ENCODE measurements around the gene KAT8.

DNA sequence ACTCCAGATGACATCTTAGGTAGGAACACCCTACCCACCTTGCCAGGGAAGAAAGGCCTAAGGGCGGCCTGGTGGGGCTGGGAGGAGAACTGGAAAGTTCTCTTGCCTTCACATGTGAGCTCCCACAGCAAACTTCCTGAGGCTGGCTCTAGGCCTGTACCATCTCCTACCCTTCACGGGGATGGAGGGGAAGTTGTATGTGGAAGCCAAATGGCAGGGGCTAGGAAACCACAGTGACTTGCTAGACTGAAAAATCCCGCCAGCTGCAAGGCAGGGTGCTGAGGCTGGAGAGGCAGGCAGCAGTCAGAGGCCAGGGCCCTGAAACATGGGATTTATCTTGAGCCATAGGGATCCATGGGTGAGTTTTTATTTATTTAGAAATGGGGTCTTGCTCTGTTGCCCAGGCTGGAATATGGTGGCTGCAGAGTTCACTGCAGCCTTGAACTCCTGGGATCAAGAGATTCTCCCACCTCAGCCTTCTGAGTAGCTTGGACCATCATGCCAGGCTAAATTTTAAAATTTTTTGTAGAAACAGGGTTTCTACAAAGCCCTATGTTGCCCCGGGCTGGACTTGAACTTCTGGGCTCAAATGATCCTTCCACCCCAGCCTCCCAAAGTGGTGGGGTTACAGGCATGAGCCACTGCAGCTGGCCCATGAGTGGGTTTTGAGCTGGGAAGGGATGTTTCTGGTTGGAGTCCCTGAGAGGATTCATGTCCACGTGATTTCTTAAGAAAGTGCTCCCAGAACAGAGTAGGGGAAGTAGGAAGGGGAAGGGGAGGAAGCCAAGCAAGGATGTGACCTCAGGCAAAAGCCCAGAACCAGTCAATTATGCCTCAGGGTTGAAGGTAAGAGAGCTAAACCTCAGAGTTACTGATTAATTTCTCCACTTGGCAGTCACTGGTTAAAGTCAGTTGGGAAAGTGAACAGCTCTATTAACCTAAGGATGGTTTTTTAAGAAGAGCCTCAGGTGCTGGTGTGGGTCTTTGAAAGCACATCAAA is 4.0 kb upstream of the KAT8 start:
- no peak for TF ChIP-seq ZNF274 (IDR thresholded peaks at IDR 0.05; ENCODE audit: low read depth, low read length)
- TF ChIP-seq SUZ12 (IDR thresholded peaks at IDR 0.05; ENCODE audit: extremely low read depth, insufficient read depth, insufficient read length), result no peak
- no peak for TF ChIP-seq YY1 (IDR thresholded peaks at IDR 0.05; ENCODE audit: insufficient read depth, insufficient read length)

All from NT2/D1 (cell line).